ENCODE data around the gene LZTS3. TPM values are rescaled to one million over a fixed set of nuclear protein-coding genes. Genes with fewer than 3 reads are reported as not detected.
A peak's percentile ranks its signal among the peaks of the same experiment; 100 is the strongest.

Gene LZTS3
- total RNA-seq, 1 experiment from 2014 or later: 6.4 TPM

DNA sequence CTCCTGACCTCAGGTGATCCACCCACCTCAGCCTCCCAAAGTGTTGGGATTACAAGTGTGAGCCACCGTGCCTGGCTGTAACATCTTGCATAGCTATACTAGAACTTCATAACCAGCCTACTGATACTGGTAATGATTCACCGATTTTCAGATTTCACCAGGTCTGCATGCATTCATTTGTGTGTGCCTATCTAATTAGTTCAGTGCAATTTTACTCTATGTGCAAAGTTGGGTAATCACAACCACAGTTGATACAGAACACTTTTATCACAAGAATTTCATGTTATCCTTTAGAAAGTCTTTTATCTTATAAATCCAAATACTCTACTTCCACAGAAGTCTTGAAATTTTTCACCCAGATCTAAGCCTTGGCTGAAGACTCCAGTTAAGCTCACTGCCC is 35.9 kb downstream of the LZTS3 start:
- Histone ChIP-seq H3K9me2 (replicated peaks; ENCODE audit: low read length) (no peaks in the 10 kb centered on the region), H3K27ac (ENCODE audit: low read length) (no peak overlapping the region), H3K4me2 (ENCODE audit: low read length) (no peak overlapping the region), H3K4me3 (ENCODE audit: low read length) (no peak overlapping the region), H3K36me3 (ENCODE audit: low read depth, low read length) (no peaks in the 10 kb centered on the region), H4K20me1 (ENCODE audit: low read length) (no peaks in the 10 kb centered on the region), H3K9me3 (ENCODE audit: low read length) (no peaks in the 10 kb centered on the region), H3K4me1 (ENCODE audit: insufficient read depth, low read length) (no peaks in the 10 kb centered on the region), H3K79me2 (ENCODE audit: low read length) (peaks cover 9% of the 10 kb centered on the region; the same call in 1 of the 2 replicates), H3F3A (ENCODE audit: low read length, unreplicated experiment) (no peaks in the 10 kb centered on the region), H3K27me3 (ENCODE audit: low read length) (no peaks in the 10 kb centered on the region), H2AFZ (ENCODE audit: low read length) (no peak overlapping the region), H3K9ac (ENCODE audit: low read length) (no peak overlapping the region)
- TF ChIP-seq EZH2 (IDR thresholded peaks at IDR 0.05; ENCODE audit: low read length, unreplicated experiment): no peak
- CTCF ChIA-PET: no interaction called here
- intact Hi-C loops (cut with micrococcal nuclease): no loop called here
- BruUV-seq (replicated peaks): no TSS peak
- no peak for ATAC-seq
- POLR2A ChIA-PET (ENCODE audit: unreplicated experiment): no interaction called here
- no peak for DNase-seq

DNA sequence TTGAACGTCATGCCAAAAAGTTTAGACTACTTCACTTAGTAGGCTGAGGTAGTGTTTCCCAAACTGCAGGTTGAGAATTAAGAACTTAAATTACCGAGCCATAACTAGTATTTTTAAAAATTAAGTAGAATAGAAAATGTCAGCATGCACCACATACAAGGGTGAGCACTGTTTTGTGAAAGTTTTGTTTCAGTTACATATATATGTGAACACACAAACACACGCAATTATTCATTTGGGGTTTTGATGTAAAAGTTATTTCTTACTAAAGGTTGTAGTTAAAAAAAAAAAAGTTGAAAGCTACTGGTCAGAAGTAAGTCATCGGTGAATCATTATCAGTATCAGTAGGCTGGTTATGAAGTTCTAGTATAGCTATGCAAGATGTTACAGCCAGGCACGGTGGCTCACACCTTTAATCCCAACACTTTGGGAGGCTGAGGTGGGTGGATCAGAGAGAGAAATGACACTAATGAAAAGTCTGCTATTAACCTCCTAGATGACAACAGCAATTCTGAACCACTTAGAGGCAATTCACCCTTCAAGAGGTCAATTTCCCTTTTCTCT is 37.8 kb downstream of the LZTS3 start:
- no peaks in the 10 kb centered on the region for H4K20me1 ChIP-seq (ENCODE audit: low read length)
- BruUV-seq (replicated peaks): no TSS peak
- intact Hi-C loops (cut with micrococcal nuclease): no loop called here
- DNase-seq (peak; percentile 35), ATAC-seq (peak; percentile 56)
- H3K36me3 ChIP-seq (ENCODE audit: low read depth, low read length): no peaks in the 10 kb centered on the region
- no peaks in the 10 kb centered on the region for H3K4me1 ChIP-seq (ENCODE audit: insufficient read depth, low read length)
- no peak overlapping the region for H3K4me3 ChIP-seq (ENCODE audit: low read length)
- ChIA-PET CTCF (no interaction called here), POLR2A (ENCODE audit: unreplicated experiment) (interaction anchor here (0.8 kb wide), 1 partner anchor 112 kb away, joined by 4 read pairs; no protein-coding TSS in a partner anchor)
- no peak overlapping the region for H3K27ac ChIP-seq (ENCODE audit: low read length)
- peaks cover 6% of the 10 kb centered on the region; the same call in 1 of the 2 replicates for H3K79me2 ChIP-seq (ENCODE audit: low read length)
- H3K9me3 ChIP-seq (ENCODE audit: low read length): no peaks in the 10 kb centered on the region
- H3F3A ChIP-seq (ENCODE audit: low read length, unreplicated experiment): no peaks in the 10 kb centered on the region
- H3K9ac ChIP-seq (ENCODE audit: low read length): no peak overlapping the region
- H3K4me2 ChIP-seq (ENCODE audit: low read length): no peak overlapping the region
- H3K9me2 ChIP-seq (replicated peaks; ENCODE audit: low read length): no peaks in the 10 kb centered on the region
- no peak for TF ChIP-seq EZH2phosphoT487 (IDR thresholded peaks at IDR 0.05; ENCODE audit: borderline replicate concordance, low read length)
- no peaks in the 10 kb centered on the region for H3K27me3 ChIP-seq (ENCODE audit: low read length)
- H2AFZ ChIP-seq (ENCODE audit: low read length): no peak overlapping the region

- Histone ChIP-seq H3K9me3 (ENCODE audit: low read length) (no peaks in the 10 kb centered on the region), H3F3A (ENCODE audit: low read length, unreplicated experiment) (no peaks in the 10 kb centered on the region), H3K79me2 (ENCODE audit: low read length) (peaks cover 6% of the 10 kb centered on the region; the same call in 1 of the 2 replicates), H3K4me1 (ENCODE audit: insufficient read depth, low read length) (no peaks in the 10 kb centered on the region), H4K20me1 (ENCODE audit: low read length) (no peaks in the 10 kb centered on the region), H3K36me3 (ENCODE audit: low read depth, low read length) (no peaks in the 10 kb centered on the region), H3K4me3 (ENCODE audit: low read length) (no peak overlapping the region), H3K4me2 (ENCODE audit: low read length) (no peak overlapping the region), H2AFZ (ENCODE audit: low read length) (no peak overlapping the region), H3K27ac (ENCODE audit: low read length) (no peak overlapping the region), H3K9me2 (replicated peaks; ENCODE audit: low read length) (no peaks in the 10 kb centered on the region), H3K9ac (ENCODE audit: low read length) (no peak overlapping the region), H3K27me3 (ENCODE audit: low read length) (no peaks in the 10 kb centered on the region)
- TF ChIP-seq EZH2 (IDR thresholded peaks at IDR 0.05; ENCODE audit: low read length, unreplicated experiment): no peak
- ChIA-PET POLR2A (ENCODE audit: unreplicated experiment) (no interaction called here), CTCF (interaction anchor here (0.5 kb wide), 1 partner anchor 247 kb away, joined by 3 read pairs; no protein-coding TSS in a partner anchor)
- BruUV-seq (replicated peaks): no TSS peak
- no peak for DNase-seq
- ATAC-seq: peak; percentile 67
- intact Hi-C loops (cut with micrococcal nuclease): no loop called here
Measured at GRCh38 chr20:3134151-3134550, 39.2 kb downstream of the LZTS3 start.

- no TSS peak for BruUV-seq (replicated peaks)
- Histone ChIP-seq H3K79me2 (ENCODE audit: low read length) (peaks cover 6% of the 10 kb centered on the region; the same call in 1 of the 2 replicates), H3K9me2 (replicated peaks; ENCODE audit: low read length) (no peaks in the 10 kb centered on the region), H3F3A (ENCODE audit: low read length, unreplicated experiment) (no peaks in the 10 kb centered on the region), H3K36me3 (ENCODE audit: low read depth, low read length) (no peaks in the 10 kb centered on the region), H4K20me1 (ENCODE audit: low read length) (no peaks in the 10 kb centered on the region), H3K9ac (ENCODE audit: low read length) (no peak overlapping the region), H3K27ac (ENCODE audit: low read length) (no peak overlapping the region), H3K4me3 (ENCODE audit: low read length) (no peak overlapping the region), H3K27me3 (ENCODE audit: low read length) (no peaks in the 10 kb centered on the region), H3K4me1 (ENCODE audit: insufficient read depth, low read length) (no peaks in the 10 kb centered on the region), H3K9me3 (ENCODE audit: low read length) (no peaks in the 10 kb centered on the region), H2AFZ (ENCODE audit: low read length) (no peak overlapping the region), H3K4me2 (ENCODE audit: low read length) (no peak overlapping the region)
- ChIA-PET POLR2A (ENCODE audit: unreplicated experiment) (no interaction called here), CTCF (interaction anchor here (0.5 kb wide), 1 partner anchor 200 kb away, joined by 3 read pairs; no protein-coding TSS in a partner anchor)
- intact Hi-C loops (cut with micrococcal nuclease): no loop called here
- no peak for DNase-seq
- TF ChIP-seq EZH2 (IDR thresholded peaks at IDR 0.05; ENCODE audit: low read length, unreplicated experiment) (no peak), EZH2phosphoT487 (IDR thresholded peaks at IDR 0.05; ENCODE audit: borderline replicate concordance, low read length) (no peak), CTCF (conservative IDR thresholded peaks at IDR 0.05; ENCODE audit: low read depth, low read length) (no peak)
- no peak for ATAC-seq
Measured at GRCh38 chr20:3133155-3133554, 40.2 kb downstream of the LZTS3 start.
